SH-SY5Y (cell line): ENCODE results near the gene PTPRC.

Experiments
- GATA2 ChIP-seq: IDR thresholded peaks from 2 replicates; pipeline ENCODE4 v1.6.1; 2011; ENCODE audit warnings: mild to moderate bottlenecking, low read depth, low read length
- GATA3 ChIP-seq: IDR thresholded peaks from 2 replicates; pipeline ENCODE4 v1.6.1; 2011; ENCODE audit warnings: low read depth, mild to moderate bottlenecking, low read length, moderate library complexity

DNA sequence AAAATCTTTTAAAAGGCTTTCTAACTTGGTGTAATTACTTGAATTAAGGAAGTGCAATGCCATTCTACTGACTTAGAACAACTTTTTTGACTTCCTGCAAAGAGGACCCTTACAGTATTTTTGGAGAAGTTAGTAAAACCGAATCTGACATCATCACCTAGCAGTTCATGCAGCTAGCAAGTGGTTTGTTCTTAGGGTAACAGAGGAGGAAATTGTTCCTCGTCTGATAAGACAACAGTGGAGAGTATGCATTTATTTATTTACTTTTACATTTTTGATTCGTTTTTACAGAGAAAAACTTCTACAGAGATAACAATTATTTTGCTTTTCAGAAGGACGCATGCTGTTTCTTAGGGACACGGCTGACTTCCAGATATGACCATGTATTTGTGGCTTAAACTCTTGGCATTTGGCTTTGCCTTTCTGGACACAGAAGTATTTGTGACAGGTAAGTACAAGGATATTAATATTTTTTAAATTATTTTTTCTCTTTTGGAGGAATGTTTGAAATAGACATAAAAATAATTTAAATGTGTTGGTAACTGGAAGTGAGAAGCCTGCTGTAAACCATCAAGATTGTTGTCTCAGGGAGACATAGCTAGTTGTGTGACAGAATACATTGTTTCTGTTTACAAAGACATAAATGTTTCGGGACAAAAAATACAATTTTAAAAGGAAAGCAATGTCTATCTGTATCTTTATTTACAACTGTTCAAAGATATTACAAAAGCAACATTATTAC, at the start of gene PTPRC:
- TF ChIP-seq GATA3 (no peak), GATA2 (no peak)
